ENCODE data around the gene ING1. TPM values are rescaled to one million over a fixed set of nuclear protein-coding genes. Genes with fewer than 3 reads are reported as not detected.

The ING1 gene
- total and polyA plus RNA-seq, 5 donors = 6.2 to 8.7 (median 7.3) TPM

- Histone ChIP-seq H3K4me1 (ENCODE audit: control insufficient read depth, insufficient read depth, low read length) (no peaks in the 10 kb centered on the region), H3K27me3 (ENCODE audit: control insufficient read depth, insufficient read depth) (no peaks in the 10 kb centered on the region), H3K9me3 (ENCODE audit: control insufficient read depth, low read length) (no peaks in the 10 kb centered on the region), H3K4me3 (ENCODE audit: low read length) (no peak overlapping the region), H3K27ac (ENCODE audit: low read length) (no peak overlapping the region)
- WGBS = 85% methylated on average over 14 of the region's 14 CpGs
- no peak for DNase-seq
- no peak for ATAC-seq
- intact Hi-C loops (cut with DNase I) = no loop called here
These were observed 43.8 kb downstream of the ING1 start for GRCh38 chr13:110757296-110757695.

GRCh38 chr13:110758195-110758805 is 44.8 kb downstream of the ING1 start:
- no peak overlapping the region for H3K4me3 ChIP-seq (ENCODE audit: low read length)
- H3K4me1 ChIP-seq (ENCODE audit: control insufficient read depth, insufficient read depth, low read length) = no peaks in the 10 kb centered on the region
- intact Hi-C loops (cut with DNase I) = no loop called here
- ATAC-seq = no peak
- 71% methylated on average over 4 of the region's 4 CpGs for WGBS
- H3K9me3 ChIP-seq (ENCODE audit: control insufficient read depth, low read length) = no peaks in the 10 kb centered on the region
- no peak overlapping the region for H3K27ac ChIP-seq (ENCODE audit: low read length)
- no peaks in the 10 kb centered on the region for H3K27me3 ChIP-seq (ENCODE audit: control insufficient read depth, insufficient read depth)
- no peak for DNase-seq

GRCh38 chr13:110759710-110760109 is 46.2 kb downstream of the ING1 start:
- intact Hi-C loops (cut with DNase I) = no loop called here
- ATAC-seq = no peak
- no peaks in the 10 kb centered on the region for H3K27me3 ChIP-seq (ENCODE audit: control insufficient read depth, insufficient read depth)
- 85% methylated on average over 4 of the region's 4 CpGs for WGBS
- no peaks in the 10 kb centered on the region for H3K4me1 ChIP-seq (ENCODE audit: control insufficient read depth, insufficient read depth, low read length)
- no peak overlapping the region for H3K4me3 ChIP-seq (ENCODE audit: low read length)
- no peak for DNase-seq
- no peak overlapping the region for H3K27ac ChIP-seq (ENCODE audit: low read length)
- no peaks in the 10 kb centered on the region for H3K9me3 ChIP-seq (ENCODE audit: control insufficient read depth, low read length)

GRCh38 chr13:110760611-110761010 is 47.1 kb downstream of the ING1 start:
- 87% methylated on average over 6 of the region's 6 CpGs for whole genome bisulfite sequencing
- ATAC-seq (no peak), DNase-seq (no peak)
- H3K27me3 ChIP-seq (ENCODE audit: control insufficient read depth, insufficient read depth) = no peaks in the 10 kb centered on the region
- intact Hi-C loops (cut with DNase I) = no loop called here
- H3K4me3 ChIP-seq (ENCODE audit: low read length) = no peak overlapping the region
- H3K9me3 ChIP-seq (ENCODE audit: control insufficient read depth, low read length) = no peaks in the 10 kb centered on the region
- H3K27ac ChIP-seq (ENCODE audit: low read length) = no peak overlapping the region
- H3K4me1 ChIP-seq (ENCODE audit: control insufficient read depth, insufficient read depth, low read length) = no peaks in the 10 kb centered on the region

- Histone ChIP-seq H3K27ac (ENCODE audit: low read length) (no peak overlapping the region), H3K4me3 (ENCODE audit: low read length) (no peak overlapping the region), H3K9me3 (ENCODE audit: control insufficient read depth, low read length) (no peaks in the 10 kb centered on the region), H3K27me3 (ENCODE audit: control insufficient read depth, insufficient read depth) (no peaks in the 10 kb centered on the region), H3K4me1 (ENCODE audit: control insufficient read depth, insufficient read depth, low read length) (no peaks in the 10 kb centered on the region)
- no peak for DNase-seq
- intact Hi-C loops (cut with DNase I) = no loop called here
- ATAC-seq = no peak
- 73% methylated on average over 4 of the region's 4 CpGs for WGBS
These were observed 53.4 kb downstream of the ING1 start for GRCh38 chr13:110766671-110767430.

GRCh38 chr13:110767476-110767875 is 54.0 kb downstream of the ING1 start:
- intact Hi-C loops (cut with DNase I) = no loop called here
- no peaks in the 10 kb centered on the region for H3K9me3 ChIP-seq (ENCODE audit: control insufficient read depth, low read length)
- H3K27ac ChIP-seq (ENCODE audit: low read length) = no peak overlapping the region
- DNase-seq = no peak
- H3K27me3 ChIP-seq (ENCODE audit: control insufficient read depth, insufficient read depth) = no peaks in the 10 kb centered on the region
- no peaks in the 10 kb centered on the region for H3K4me1 ChIP-seq (ENCODE audit: control insufficient read depth, insufficient read depth, low read length)
- no peak for ATAC-seq
- no peak overlapping the region for H3K4me3 ChIP-seq (ENCODE audit: low read length)
- 87% methylated on average over 7 of the region's 7 CpGs for WGBS

GRCh38 chr13:110769097-110769496 is 55.6 kb downstream of the ING1 start:
- WGBS = 64% methylated on average over 3 of the region's 3 CpGs
- Histone ChIP-seq H3K4me3 (ENCODE audit: low read length) (no peak overlapping the region), H3K27me3 (ENCODE audit: control insufficient read depth, insufficient read depth) (no peaks in the 10 kb centered on the region), H3K4me1 (ENCODE audit: control insufficient read depth, insufficient read depth, low read length) (no peaks in the 10 kb centered on the region), H3K27ac (ENCODE audit: low read length) (no peak overlapping the region), H3K9me3 (ENCODE audit: control insufficient read depth, low read length) (no peaks in the 10 kb centered on the region)
- intact Hi-C loops (cut with DNase I) = no loop called here
- ATAC-seq = no peak
- no peak for DNase-seq

GRCh38 chr13:110770678-110771077 is 57.2 kb downstream of the ING1 start:
- DNase-seq (no peak), ATAC-seq (no peak)
- H3K9me3 ChIP-seq (ENCODE audit: control insufficient read depth, low read length) = no peaks in the 10 kb centered on the region
- no peaks in the 10 kb centered on the region for H3K27me3 ChIP-seq (ENCODE audit: control insufficient read depth, insufficient read depth)
- no peaks in the 10 kb centered on the region for H3K4me1 ChIP-seq (ENCODE audit: control insufficient read depth, insufficient read depth, low read length)
- WGBS = 73% methylated on average over 10 of the region's 10 CpGs
- H3K4me3 ChIP-seq (ENCODE audit: low read length) = no peak overlapping the region
- H3K27ac ChIP-seq (ENCODE audit: low read length) = no peak overlapping the region
- intact Hi-C loops (cut with DNase I) = no loop called here

GRCh38 chr13:110771194-110771593 is 57.7 kb downstream of the ING1 start:
- H3K27ac ChIP-seq (ENCODE audit: low read length) = no peak overlapping the region
- WGBS = 50% methylated on average over 9 of the region's 9 CpGs
- H3K4me1 ChIP-seq (ENCODE audit: control insufficient read depth, insufficient read depth, low read length) = no peaks in the 10 kb centered on the region
- intact Hi-C loops (cut with DNase I) = no loop called here
- H3K9me3 ChIP-seq (ENCODE audit: control insufficient read depth, low read length) = no peaks in the 10 kb centered on the region
- DNase-seq = peak in 1 of 3 donors; percentile 14
- H3K4me3 ChIP-seq (ENCODE audit: low read length) = no peak overlapping the region
- ATAC-seq = peak in 1 of 2 donors; percentile 86
- H3K27me3 ChIP-seq (ENCODE audit: control insufficient read depth, insufficient read depth) = no peaks in the 10 kb centered on the region

- intact Hi-C loops (cut with DNase I) = no loop called here
These were observed 58.8 kb downstream of the ING1 start for GRCh38 chr13:110772091-110772984.

More at GRCh38 chr13:110772091-110772984, 58.8 kb downstream of the ING1 start:
- DNase-seq (no peak), ATAC-seq (no peak)
- H3K4me1 ChIP-seq (ENCODE audit: control insufficient read depth, insufficient read depth, low read length) = no peaks in the 10 kb centered on the region
- H3K9me3 ChIP-seq (ENCODE audit: control insufficient read depth, low read length) = no peaks in the 10 kb centered on the region
- 77% methylated on average over 13 of the region's 13 CpGs for WGBS
- no peak overlapping the region for H3K27ac ChIP-seq (ENCODE audit: low read length)
- H3K27me3 ChIP-seq (ENCODE audit: control insufficient read depth, insufficient read depth) = no peaks in the 10 kb centered on the region
- no peak overlapping the region for H3K4me3 ChIP-seq (ENCODE audit: low read length)
